ENCODE measurements around the gene GHDC. TPM values are rescaled to one million over a fixed set of nuclear protein-coding genes. Genes with fewer than 3 reads are reported as not detected.

GHDC gene
- total RNA-seq, 2 donors from 2014 or later, result 45.8 to 56.1 TPM

- no peak for TF ChIP-seq CTCF (IDR thresholded peaks at IDR 0.05)
- Histone ChIP-seq H3K27me3 (replicated peaks; ENCODE audit: insufficient read depth) (peaks cover 12% of the 10 kb centered on the region), H3K9me3 (no peaks in the 10 kb centered on the region), H3K27ac (no peak overlapping the region), H3K4me3 (no peak overlapping the region), H3K36me3 (no peaks in the 10 kb centered on the region), H3K4me1 (ENCODE audit: control insufficient read depth in 1 of 2, low read depth in 2 of 2) (peaks cover 9 to 21% of the 10 kb centered on the region in 2 donors)
- ATAC-seq (ENCODE audit: insufficient number of reproducible peaks, low FRiP score, low read depth) (no peak), DNase-seq (ENCODE audit: low spot score) (no peak)
Measured at GRCh38 chr17:42178817-42179216, 15.5 kb downstream of the GHDC start.

GRCh38 chr17:42177684-42178083, 16.6 kb downstream of the GHDC start:
- Histone ChIP-seq H3K27me3 (replicated peaks; ENCODE audit: insufficient read depth) (peaks cover 12% of the 10 kb centered on the region), H3K4me3 (no peak overlapping the region), H3K27ac (no peak overlapping the region), H3K36me3 (no peaks in the 10 kb centered on the region), H3K9me3 (no peaks in the 10 kb centered on the region), H3K4me1 (ENCODE audit: control insufficient read depth in 1 of 2, low read depth in 2 of 2) (peaks cover 3 to 14% of the 10 kb centered on the region in 2 donors)
- DNase-seq (ENCODE audit: low spot score) (no peak), ATAC-seq (ENCODE audit: insufficient number of reproducible peaks, low FRiP score, low read depth) (no peak)
- TF ChIP-seq CTCF (IDR thresholded peaks at IDR 0.05), result no peak

GRCh38 chr17:42174126-42174783, 20.0 kb downstream of the GHDC start:
- H3K4me1 ChIP-seq (ENCODE audit: control insufficient read depth in 1 of 2, low read depth in 2 of 2), result no peaks in the 10 kb centered on the region
- ATAC-seq (ENCODE audit: insufficient number of reproducible peaks, low FRiP score, low read depth) (no peak), DNase-seq (ENCODE audit: low spot score) (no peak)
- no peaks in the 10 kb centered on the region for H3K9me3 ChIP-seq
- H3K27me3 ChIP-seq (replicated peaks; ENCODE audit: insufficient read depth), result no peaks in the 10 kb centered on the region
- no peak for TF ChIP-seq CTCF (IDR thresholded peaks at IDR 0.05)
- no peak overlapping the region for H3K4me3 ChIP-seq
- no peaks in the 10 kb centered on the region for H3K36me3 ChIP-seq
- H3K27ac ChIP-seq, result no peak overlapping the region

GRCh38 chr17:42171831-42172230, 22.5 kb downstream of the GHDC start:
- TF ChIP-seq CTCF (IDR thresholded peaks at IDR 0.05), result no peak
- Histone ChIP-seq H3K27me3 (replicated peaks; ENCODE audit: insufficient read depth) (no peaks in the 10 kb centered on the region), H3K36me3 (no peaks in the 10 kb centered on the region), H3K4me3 (no peak overlapping the region), H3K4me1 (ENCODE audit: control insufficient read depth in 1 of 2, low read depth in 2 of 2) (no peaks in the 10 kb centered on the region), H3K9me3 (no peaks in the 10 kb centered on the region), H3K27ac (no peak overlapping the region)
- no peak for ATAC-seq (ENCODE audit: insufficient number of reproducible peaks, low FRiP score, low read depth)
- no peak for DNase-seq (ENCODE audit: low spot score)

GRCh38 chr17:42169351-42169750, 24.9 kb downstream of the GHDC start:
- Histone ChIP-seq H3K36me3 (no peaks in the 10 kb centered on the region), H3K9me3 (no peaks in the 10 kb centered on the region), H3K27me3 (replicated peaks; ENCODE audit: insufficient read depth) (no peaks in the 10 kb centered on the region), H3K4me1 (ENCODE audit: control insufficient read depth in 1 of 2, low read depth in 2 of 2) (no peaks in the 10 kb centered on the region), H3K27ac (no peak overlapping the region), H3K4me3 (no peak overlapping the region)
- ATAC-seq (ENCODE audit: insufficient number of reproducible peaks, low FRiP score, low read depth) (no peak), DNase-seq (ENCODE audit: low spot score) (no peak)
- TF ChIP-seq CTCF (IDR thresholded peaks at IDR 0.05), result no peak

All from thoracic aorta (tissue), 2 donors.